GM21529 (cell line): ENCODE measurements around the gene PLPPR3.

Experiments used
- ATAC-seq: cut with Tn5 transposase; IDR thresholded peaks from one replicate; pipeline ENCODE4 v1.9.1; 2021; ENCODE audit not compliant: unreplicated experiment

Gene PLPPR3

GRCh38 chr19:797528-798414, 24.0 kb downstream of the PLPPR3 start:
- ATAC-seq: peak; percentile 34

DNA sequence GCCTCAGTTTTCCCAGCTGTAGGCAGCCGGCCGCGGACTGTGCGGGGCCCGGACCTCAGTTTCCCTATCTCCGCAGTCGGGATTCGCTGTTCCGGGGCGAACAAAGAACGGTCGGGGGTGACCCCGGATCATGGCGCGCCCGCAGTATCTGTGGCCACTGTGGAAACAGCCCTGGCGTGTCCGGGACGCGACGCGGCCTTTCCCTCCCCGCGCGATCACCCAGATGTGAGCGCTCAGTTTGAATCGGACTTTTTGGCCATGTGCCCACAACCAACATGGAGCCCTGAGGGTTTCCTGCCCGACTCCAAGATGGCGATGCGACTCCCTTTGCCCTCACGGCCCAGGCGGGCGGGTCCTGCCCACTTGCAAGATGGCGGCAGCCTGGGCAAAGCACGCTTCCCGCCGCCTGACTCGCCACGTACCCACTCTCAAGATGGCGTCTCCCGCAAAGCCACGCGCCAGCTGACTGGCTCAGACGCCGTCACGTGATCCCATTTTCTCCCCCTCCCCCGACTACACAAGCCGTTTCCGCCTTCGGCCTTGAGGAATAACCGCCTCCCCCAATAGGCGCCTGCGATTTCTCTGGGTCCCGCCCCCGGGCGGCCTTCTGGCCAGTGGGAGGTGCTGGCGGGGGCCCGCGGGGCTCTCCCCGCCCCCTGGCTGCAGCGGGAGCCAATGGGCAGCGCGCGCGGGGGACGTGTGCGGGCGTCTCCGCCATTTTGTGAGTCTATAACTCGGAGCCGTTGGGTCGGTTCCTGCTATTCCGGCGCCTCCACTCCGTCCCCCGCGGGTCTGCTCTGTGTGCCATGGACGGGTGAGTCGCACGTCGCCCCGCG, 24.8 kb downstream of the PLPPR3 start, which contains the start of gene PTBP1:
TSS of gene PTBP1 (plus strand) at position 761 of the 836 bp plus-strand sequence. CDS start at position 807, 46 bp downstream.
- peak; percentile 79 for ATAC-seq

DNA sequence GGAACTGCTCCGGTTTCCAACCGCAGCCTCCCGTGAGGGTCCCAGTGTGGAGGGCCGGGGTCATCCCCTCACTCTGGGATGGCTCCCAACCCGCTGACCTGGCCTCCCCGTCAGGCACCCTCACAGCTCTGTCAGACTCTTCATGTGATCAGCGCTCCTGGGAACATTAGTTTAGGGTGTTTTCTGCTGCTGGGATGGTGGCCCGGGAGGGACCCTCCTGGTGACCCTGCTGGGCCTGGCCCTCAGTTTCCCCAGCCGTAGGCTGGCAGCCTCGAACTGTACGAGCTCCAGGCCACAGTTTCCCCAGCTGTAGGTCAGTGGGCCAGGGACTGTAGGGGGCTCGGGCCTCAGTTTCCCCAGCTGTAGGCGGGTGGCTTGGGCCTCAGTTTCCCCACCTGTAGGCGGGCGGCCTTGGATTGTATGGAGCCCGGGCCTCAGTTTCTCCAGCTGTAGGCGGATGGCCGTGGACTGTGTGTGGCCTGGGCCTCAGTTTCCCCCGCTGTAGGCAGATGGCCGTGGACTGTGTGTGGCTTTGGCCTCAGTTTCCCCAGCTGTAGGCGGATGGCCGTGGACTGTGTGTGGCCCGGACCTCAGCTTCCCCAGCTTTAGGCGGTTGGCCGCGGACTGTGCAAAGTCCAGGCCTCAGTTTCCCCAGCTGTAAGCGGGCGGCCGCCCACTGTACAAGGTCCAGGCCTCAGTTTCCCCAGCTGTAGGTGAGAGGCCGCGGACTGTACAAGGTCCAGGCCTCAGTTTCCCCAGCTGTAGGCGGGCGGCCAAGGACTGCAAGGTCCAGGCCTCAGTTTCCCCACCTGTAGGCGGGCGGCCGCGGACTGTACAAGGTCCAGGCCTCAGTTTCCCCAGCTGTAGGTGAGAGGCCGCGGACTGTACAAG, 25.8 kb downstream of the PLPPR3 start:
- no peak for ATAC-seq

GRCh38 chr19:795073-795611, 26.6 kb downstream of the PLPPR3 start:
- ATAC-seq: no peak

DNA sequence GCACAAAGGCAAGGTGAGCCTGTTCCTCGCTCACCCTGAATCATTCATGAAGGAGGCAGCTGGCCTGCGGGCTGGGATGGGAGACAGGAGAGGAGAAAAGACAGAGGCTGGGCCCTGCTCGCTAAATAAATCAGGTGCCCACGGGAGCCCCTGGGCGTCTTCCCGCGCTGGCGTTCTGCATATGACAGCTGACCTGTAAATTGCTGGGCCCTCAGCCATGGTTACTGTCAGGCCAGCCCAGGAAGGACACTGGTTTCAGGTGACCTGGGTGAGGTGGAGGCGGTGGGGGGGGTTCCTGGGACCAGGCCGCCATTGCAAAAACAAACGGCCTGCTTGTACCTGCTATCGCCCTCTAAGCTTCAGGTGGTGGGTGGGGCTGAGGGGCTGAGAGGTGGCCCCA, 27.9 kb downstream of the PLPPR3 start:
- ATAC-seq: no peak

GRCh38 chr19:792306-792885, 29.4 kb downstream of the PLPPR3 start:
- no peak for ATAC-seq

DNA sequence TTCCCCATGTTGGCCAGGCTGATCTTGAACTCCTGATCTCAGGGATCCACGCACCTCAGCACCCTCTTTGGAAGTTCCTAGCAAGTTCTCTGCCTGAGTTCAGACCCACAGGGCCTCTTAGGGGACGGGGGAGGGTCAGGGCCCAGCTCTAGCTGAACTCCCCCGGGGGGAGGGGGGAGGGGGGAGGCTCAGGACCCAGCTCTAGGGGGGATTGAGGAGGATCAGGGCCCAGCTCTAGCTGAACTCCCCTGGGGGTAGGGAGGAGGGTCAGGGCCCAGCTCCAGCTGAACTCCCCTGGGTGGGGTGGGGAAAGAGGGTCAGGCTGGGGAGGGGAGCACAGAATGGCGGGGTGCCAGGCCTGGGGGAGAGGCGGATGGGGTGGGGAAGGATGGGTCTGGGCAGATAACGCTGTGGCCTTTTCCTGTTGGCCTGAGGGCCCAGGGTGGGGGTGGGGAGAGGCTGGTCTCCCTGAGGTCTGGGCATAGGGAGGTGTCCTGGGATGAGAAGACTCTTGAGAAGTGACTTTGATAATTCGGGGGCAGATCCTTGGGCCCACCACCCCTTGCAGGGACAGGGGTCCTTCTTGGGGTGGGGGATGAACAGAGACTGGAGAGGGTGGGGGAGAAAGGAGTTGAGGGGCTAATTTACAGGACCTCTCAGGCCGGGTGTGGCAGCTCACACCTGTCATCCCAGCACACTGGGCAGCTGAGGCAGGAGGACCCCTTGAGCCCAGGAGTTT, 30.0 kb downstream of the PLPPR3 start:
- ATAC-seq: no peak

GRCh38 chr19:791007-791566, 30.7 kb downstream of the PLPPR3 start:
- ATAC-seq: no peak

DNA sequence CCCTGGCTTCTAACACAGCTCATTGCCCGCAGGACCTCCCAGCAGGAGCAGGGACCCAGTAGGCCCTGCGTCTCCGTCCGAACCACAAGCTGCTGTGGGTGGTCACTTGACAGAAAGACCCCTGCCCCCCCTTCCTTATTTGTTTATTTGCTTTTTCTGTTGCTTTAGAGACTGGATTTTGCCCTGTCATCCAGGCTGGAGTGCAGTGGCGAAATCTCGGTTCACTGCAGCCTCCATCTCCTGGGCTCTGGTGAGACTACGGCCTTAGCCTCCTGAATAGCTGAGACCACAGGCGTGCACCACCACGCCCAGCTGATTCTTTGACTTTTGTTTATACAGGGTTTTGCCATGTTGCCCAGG, 32.1 kb downstream of the PLPPR3 start:
- no peak for ATAC-seq

- ATAC-seq: no peak
Observed at GRCh38 chr19:788983-789700, 32.6 kb downstream of the PLPPR3 start.

DNA sequence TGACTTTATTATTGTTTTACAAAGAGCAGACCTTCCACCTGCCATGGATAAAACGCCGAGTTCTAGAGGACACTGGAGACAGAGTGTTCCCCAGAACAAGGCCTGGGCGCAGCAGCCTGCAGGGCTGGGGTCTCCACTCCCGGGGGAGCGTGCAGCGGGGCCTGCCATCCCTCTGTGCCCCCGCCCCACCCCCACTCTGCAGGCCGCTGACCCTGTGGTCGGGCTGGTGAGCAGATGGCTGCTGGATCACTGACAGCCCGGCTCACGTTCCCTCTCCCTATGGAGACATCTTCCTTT, 33.1 kb downstream of the PLPPR3 start:
- ATAC-seq: no peak

DNA sequence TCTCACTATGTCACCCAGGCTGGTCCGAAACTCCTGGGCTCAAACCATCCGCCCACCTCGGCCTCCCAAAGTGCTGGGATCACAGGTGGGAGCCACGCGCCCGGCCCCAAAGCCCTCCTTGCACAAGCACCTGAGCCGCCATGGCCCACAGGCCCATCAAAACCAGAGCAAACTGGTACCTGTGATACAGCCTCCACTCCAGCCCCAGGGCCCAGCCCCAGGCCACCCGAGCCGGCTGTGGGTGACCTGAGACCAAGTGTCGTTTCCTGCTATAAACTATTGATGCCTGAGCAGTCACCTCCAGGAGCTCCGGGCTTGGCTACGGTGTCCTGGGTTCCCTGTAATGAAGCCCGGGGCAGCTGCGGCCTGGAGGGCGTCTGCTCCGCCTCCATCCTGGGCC, 34.2 kb downstream of the PLPPR3 start:
- no peak for ATAC-seq

- no peak for ATAC-seq
Observed at GRCh38 chr19:784541-784940, 37.2 kb downstream of the PLPPR3 start.

GRCh38 chr19:782878-783668, 38.7 kb downstream of the PLPPR3 start:
- ATAC-seq: no peak

DNA sequence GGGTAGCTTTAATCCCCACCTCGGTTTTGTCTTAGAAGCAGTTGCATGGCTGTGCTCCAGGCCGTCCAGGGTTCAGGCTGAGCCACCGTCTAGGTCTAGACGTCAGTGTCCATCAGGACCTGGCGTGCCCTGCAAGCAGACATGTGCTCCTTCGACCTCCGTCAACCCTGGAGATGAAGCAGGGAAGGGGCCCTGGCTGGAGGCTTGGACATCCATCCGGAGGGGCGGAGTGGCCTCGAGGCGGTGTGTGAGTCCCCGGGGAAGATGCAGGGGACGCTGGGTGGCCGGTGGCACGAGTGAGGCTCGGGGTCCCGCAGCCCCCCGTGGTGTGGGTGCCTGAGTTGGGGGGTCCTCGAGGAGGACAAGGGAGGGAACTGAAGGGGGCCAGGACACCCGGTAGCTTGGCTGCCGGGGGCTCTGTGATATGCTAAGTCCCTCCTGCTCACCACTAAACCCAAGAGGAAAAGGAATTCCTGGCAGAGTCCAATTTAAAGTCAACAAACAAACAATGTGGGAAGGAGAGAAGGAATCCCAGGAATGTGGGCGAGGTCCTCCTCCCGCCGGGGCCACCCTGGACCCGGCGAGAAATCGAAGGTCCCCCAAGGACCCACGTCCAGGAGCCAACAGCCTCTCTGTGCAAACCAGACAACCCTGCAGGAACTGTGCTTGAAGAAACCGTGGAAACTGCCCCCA, 39.4 kb downstream of the PLPPR3 start:
- no peak for ATAC-seq

GRCh38 chr19:781800-782184, 40.0 kb downstream of the PLPPR3 start:
- ATAC-seq: no peak

DNA sequence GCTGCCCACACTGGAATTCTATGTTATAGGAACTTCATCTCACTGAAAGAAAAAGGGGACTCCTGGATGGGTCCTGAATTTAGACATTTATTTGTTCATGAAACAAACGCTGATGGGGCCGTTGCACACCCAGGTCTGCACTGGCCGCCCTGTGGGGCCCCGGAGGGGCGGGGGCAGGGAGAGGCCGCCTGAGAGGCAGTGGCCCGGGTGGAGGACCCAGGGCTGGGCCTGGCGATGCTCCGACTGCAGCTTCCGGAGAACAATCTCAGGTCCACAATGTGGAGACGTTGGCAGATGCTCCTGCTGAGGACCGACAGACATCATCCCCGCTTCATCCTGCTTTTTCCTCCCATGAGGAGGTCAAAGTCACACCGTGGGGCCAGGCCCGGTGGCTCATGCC, 40.8 kb downstream of the PLPPR3 start:
- no peak for ATAC-seq
